Left cardiac atrium (tissue), 4 donors: ENCODE data around the gene CMTM8. TPM values are rescaled to one million over a fixed set of nuclear protein-coding genes. Genes with fewer than 3 reads are reported as not detected.
A peak's percentile ranks its signal among the peaks of the same experiment; 100 is the strongest.
"Not testable (repeated sequence)": the region's sequence is repeated elsewhere in the genome, so short reads cannot be mapped to it uniquely, and the experiment has no call there.

Source experiments
- ATAC-seq, 2 donors: fragments of 200-7000 bp; cut with Tn5 transposase; one replicate each; pipeline ENCODE4 v1.9.1; 2020; ENCODE audit warnings: mild to moderate bottlenecking in 2 of 2, moderate library complexity in 2 of 2
- DNase-seq: peaks from one replicate; pipeline ENCODE4 v3.0.0-alpha.2; 2020
- intact Hi-C, 2 donors: fragments of 100-400 bp; cut with DNase I; formaldehyde crosslinking; loops; one replicate each; pipeline versions ENCODE4 v1.14.1 to v1.15.1; 2022 to 2023
- long read RNA-seq: library from polyadenylated mRNA; unstranded; transcript quantifications from one replicate; pipeline ENCODE4 v2.0.0, GENCODE V29; 2021
- total RNA-seq, 2 donors: library from RNA; stranded (reverse); fragmentation: NEBNext Ultra II Directional; extraction: Animal tissue kit (Norgen Biotek cat#: 25700); gene quantifications; one replicate each; pipeline ENCODE4 v1.2.1, GENCODE V29; 2021
- donor health status: DM: no; HTN: yes; CAD: no.
- donor health status: DM: no; HTN: yes; CAD: no; lungs with severe emphysema.
- donor health status: DM: yes; HTN: yes; CAD: no.
- donor health status: Dilated cardiomyopathy.

The CMTM8 gene
- 1 to 10 TPM; 5.7 to 6.3 TPM for total RNA-seq
- long read RNA-seq, partial matches to known transcripts: 0 of 1 reads
- long read RNA-seq, other reads (novel, unspliced or antisense): 1 of 1 reads

GRCh38 chr3:32238453-32239306 lies at the start of gene CMTM8:
Gene CMTM8 (plus strand): TSS chr3:32238680. CDS start chr3:32238973, 293 bp downstream.
- intact Hi-C loops: loop anchor here in 1 of 2 donors (10.0 kb wide), 1 partner anchor 64 kb away; no protein-coding TSS in a partner anchor
- ATAC-seq: peak; percentile 89 to 95
- peak; percentile 50 for DNase-seq

GRCh38 chr3:32189693-32190092 lies 48.8 kb upstream of the CMTM8 start:
- DNase-seq: no peak
- no peak for ATAC-seq
- intact Hi-C loops: no loop called here

GRCh38 chr3:32190556-32190955 lies 47.9 kb upstream of the CMTM8 start:
- ATAC-seq, DNase-seq, intact Hi-C loops: not testable (repeated sequence)

- intact Hi-C loops: no loop called here
- DNase-seq (no peak), ATAC-seq (no peak)
These were observed 45.4 kb upstream of the CMTM8 start for GRCh38 chr3:32193101-32193500.

GRCh38 chr3:32194653-32195052 lies 43.8 kb upstream of the CMTM8 start:
- DNase-seq (no peak), ATAC-seq (no peak)
- intact Hi-C loops: no loop called here

GRCh38 chr3:32195995-32196540 lies 42.4 kb upstream of the CMTM8 start:
- no peak for ATAC-seq
- no peak for DNase-seq
- intact Hi-C loops: no loop called here

GRCh38 chr3:32197991-32198390 lies 40.5 kb upstream of the CMTM8 start:
- intact Hi-C loops: no loop called here
- ATAC-seq: no peak

GRCh38 chr3:32198714-32199113 lies 39.8 kb upstream of the CMTM8 start:
- no peak for DNase-seq
- ATAC-seq: no peak
- intact Hi-C loops: no loop called here

More at GRCh38 chr3:32197991-32198390, 40.5 kb upstream of the CMTM8 start:
- no peak for DNase-seq

GRCh38 chr3:32200490-32200889 lies 38.0 kb upstream of the CMTM8 start:
- DNase-seq: peak; percentile 69
- intact Hi-C loops: no loop called here
- ATAC-seq: peak; percentile 84 to 89

- DNase-seq: peak; percentile 36
- intact Hi-C loops: no loop called here
- peak; percentile 58 to 79 for ATAC-seq
These were observed 37.3 kb upstream of the CMTM8 start for GRCh38 chr3:32200992-32201758.

GRCh38 chr3:32202496-32202895 lies 36.0 kb upstream of the CMTM8 start:
- intact Hi-C loops: no loop called here
- ATAC-seq: no peak
- DNase-seq: no peak

- intact Hi-C loops: no loop called here
- no peak for ATAC-seq
- DNase-seq: no peak
These were observed 34.6 kb upstream of the CMTM8 start for GRCh38 chr3:32203854-32204253.

- intact Hi-C loops: no loop called here
- no peak for ATAC-seq
- no peak for DNase-seq
These were observed 30.0 kb upstream of the CMTM8 start for GRCh38 chr3:32208447-32208846.

- DNase-seq: no peak
- intact Hi-C loops: no loop called here
- no peak for ATAC-seq
These were observed 23.3 kb upstream of the CMTM8 start for GRCh38 chr3:32215185-32215584.

GRCh38 chr3:32216172-32216783 lies 22.2 kb upstream of the CMTM8 start:
- ATAC-seq (no peak), DNase-seq (no peak)
- intact Hi-C loops: no loop called here

GRCh38 chr3:32217339-32217738 lies 21.1 kb upstream of the CMTM8 start:
- DNase-seq (no peak), ATAC-seq (no peak)
- intact Hi-C loops: no loop called here

GRCh38 chr3:32219537-32219936 lies 18.9 kb upstream of the CMTM8 start:
- no peak for ATAC-seq

GRCh38 chr3:32220006-32220405 lies 18.5 kb upstream of the CMTM8 start:
- ATAC-seq: no peak
- intact Hi-C loops: no loop called here
- DNase-seq: no peak

More at GRCh38 chr3:32219537-32219936, 18.9 kb upstream of the CMTM8 start:
- no peak for DNase-seq
- intact Hi-C loops: no loop called here

- ATAC-seq (no peak), DNase-seq (no peak)
- intact Hi-C loops: no loop called here
These were observed 15.5 kb upstream of the CMTM8 start for GRCh38 chr3:32222950-32223349.
